ENCODE data around the gene RPL38.

Gene RPL38

DNA sequence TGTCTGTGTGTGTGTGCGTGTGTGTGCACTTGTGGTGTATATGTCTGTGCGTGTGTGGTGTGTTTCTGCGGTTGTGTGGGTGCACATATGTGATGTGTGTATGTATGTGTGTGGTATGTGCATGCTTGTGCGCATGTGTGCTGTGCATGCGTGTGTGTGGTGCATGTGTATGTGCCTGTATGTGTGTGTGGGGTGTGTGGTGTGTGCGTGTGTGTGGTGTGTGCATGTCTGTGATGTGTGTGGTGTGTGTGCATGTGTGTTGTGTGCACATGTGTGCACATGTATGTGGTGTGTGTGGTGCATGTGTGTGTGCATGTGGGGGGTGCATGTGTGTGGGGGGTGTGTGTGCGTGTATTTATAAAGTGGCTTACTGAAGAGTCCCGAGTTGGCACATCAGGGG is 47.6 kb downstream of the RPL38 start:
- no peak for DNase-seq (ENCODE audit: low read depth)
- no peak for TF ChIP-seq CTCF (conservative IDR thresholded peaks at IDR 0.05; ENCODE audit: control insufficient read depth, insufficient read depth, low read depth, low read length)
- H3K4me3 ChIP-seq (ENCODE audit: control insufficient read depth, low read depth, low read length): no peak overlapping the region

DNA sequence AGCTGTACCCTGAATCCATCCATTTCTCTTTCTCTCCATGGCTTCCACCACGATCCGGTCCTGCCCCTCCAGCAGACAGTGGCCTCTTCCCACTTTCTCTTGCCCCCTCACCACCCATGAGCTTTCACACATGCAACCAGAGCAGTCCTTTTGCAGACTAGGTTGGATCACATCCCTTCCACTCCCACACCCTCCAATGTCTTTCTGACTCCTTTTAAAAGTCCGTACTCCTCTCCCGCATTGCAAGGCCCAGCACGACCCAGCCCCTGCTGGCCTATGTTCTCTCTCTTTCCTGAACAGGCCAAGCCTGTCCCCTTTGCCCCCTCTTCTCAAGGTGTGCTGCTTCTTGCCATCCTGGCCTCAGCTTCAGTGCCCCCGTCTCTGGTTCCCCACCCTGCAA is 48.1 kb downstream of the RPL38 start:
- DNase-seq (ENCODE audit: low read depth): no peak
- no peak for TF ChIP-seq CTCF (conservative IDR thresholded peaks at IDR 0.05; ENCODE audit: control insufficient read depth, insufficient read depth, low read depth, low read length)
- no peak overlapping the region for H3K4me3 ChIP-seq (ENCODE audit: control insufficient read depth, low read depth, low read length)

DNA sequence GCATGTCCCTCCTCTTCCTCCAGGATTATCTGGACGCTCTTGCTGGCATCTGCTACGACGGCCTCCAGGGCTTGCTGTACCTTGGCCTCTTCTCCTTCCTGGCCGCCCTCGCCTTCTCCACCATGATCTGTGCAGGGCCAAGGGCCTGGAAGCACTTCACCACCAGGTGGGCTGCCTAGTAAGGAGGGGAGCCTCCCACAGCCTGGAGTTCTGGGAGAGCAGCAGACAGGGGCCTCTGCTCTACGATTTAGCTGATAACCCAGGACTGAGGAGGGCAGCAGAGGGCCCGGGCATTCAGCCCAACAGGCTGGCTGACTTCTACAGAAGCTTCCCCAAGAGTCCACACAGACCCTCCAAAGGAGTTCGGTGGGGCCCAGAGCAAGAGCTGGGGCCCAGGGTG is 48.7 kb downstream of the RPL38 start:
- no peak for TF ChIP-seq CTCF (conservative IDR thresholded peaks at IDR 0.05; ENCODE audit: control insufficient read depth, insufficient read depth, low read depth, low read length)
- no peak for DNase-seq (ENCODE audit: low read depth)
- H3K4me3 ChIP-seq (ENCODE audit: control insufficient read depth, low read depth, low read length): no peak overlapping the region

- H3K4me3 ChIP-seq (ENCODE audit: control insufficient read depth, low read depth, low read length): no peak overlapping the region
- no peak for TF ChIP-seq CTCF (conservative IDR thresholded peaks at IDR 0.05; ENCODE audit: control insufficient read depth, insufficient read depth, low read depth, low read length)
- DNase-seq (ENCODE audit: low read depth): no peak
These were observed 49.6 kb downstream of the RPL38 start for GRCh38 chr17:74253036-74253435.

- TF ChIP-seq CTCF (conservative IDR thresholded peaks at IDR 0.05; ENCODE audit: control insufficient read depth, insufficient read depth, low read depth, low read length): no peak
- H3K4me3 ChIP-seq (ENCODE audit: control insufficient read depth, low read depth, low read length): no peak overlapping the region
- DNase-seq (ENCODE audit: low read depth): no peak
These were observed 53.8 kb downstream of the RPL38 start for GRCh38 chr17:74257311-74257710.

- no peak overlapping the region for H3K4me3 ChIP-seq (ENCODE audit: control insufficient read depth, low read depth, low read length)
- DNase-seq (ENCODE audit: low read depth): no peak
- no peak for TF ChIP-seq CTCF (conservative IDR thresholded peaks at IDR 0.05; ENCODE audit: control insufficient read depth, insufficient read depth, low read depth, low read length)
These were observed 56.4 kb downstream of the RPL38 start for GRCh38 chr17:74259667-74260524.

All from fibroblast of mammary gland (primary cell).